BLaER1 treated with 17β-estradiol and CSF1 and Interleukin-3, amounts not matched to agents 10 nM and 100 nM (cell line): ENCODE measurements around the gene HSCB.
"Not testable (repeated sequence)": the region's sequence is repeated elsewhere in the genome, so short reads cannot be mapped to it uniquely, and the experiment has no call there.

ENCODE experiments used
- H3K27ac ChIP-seq, 11 experiments: shearing (Covaris generic); formaldehyde crosslinking; 2 replicates each; pipeline ENCODE4 v1.8.1; 2022
- H3K27me3 ChIP-seq, 11 experiments: shearing (Covaris generic); formaldehyde crosslinking; 2 replicates each; pipeline ENCODE4 v1.8.1; 2022
- H3K36me3 ChIP-seq, 11 experiments: shearing (Covaris generic); formaldehyde crosslinking; 2 replicates each; pipeline ENCODE4 v1.8.1; 2022
- H3K4me1 ChIP-seq, 10 experiments: shearing (Covaris generic); formaldehyde crosslinking; 2 replicates each; pipeline ENCODE4 v1.8.1; 2022
- H3K4me2 ChIP-seq, 11 experiments: shearing (Covaris generic); formaldehyde crosslinking; 2 replicates each; pipeline ENCODE4 v1.8.1; 2022
- H3K4me3 ChIP-seq, 10 experiments: shearing (Covaris generic); formaldehyde crosslinking; 2 replicates each; pipeline ENCODE4 v1.8.1; 2022
- H3K9ac ChIP-seq, 11 experiments: shearing (Covaris generic); formaldehyde crosslinking; 2 replicates each; pipeline ENCODE4 v1.8.1; 2022
- H3K9me3 ChIP-seq, 11 experiments: shearing (Covaris generic); formaldehyde crosslinking; replicated peaks in 1 of 11; 2 replicates each; pipeline ENCODE4 v1.8.1; 2022
- H4K20me1 ChIP-seq, 11 experiments: shearing (Covaris generic); formaldehyde crosslinking; 2 replicates each; pipeline ENCODE4 v1.8.1; 2022
- Cebpa-rat ChIP-seq, 11 experiments: shearing (Covaris generic); IDR thresholded peaks; 2 replicates each; pipeline ENCODE4 v1.8.1; 2022

The HSCB gene

DNA sequence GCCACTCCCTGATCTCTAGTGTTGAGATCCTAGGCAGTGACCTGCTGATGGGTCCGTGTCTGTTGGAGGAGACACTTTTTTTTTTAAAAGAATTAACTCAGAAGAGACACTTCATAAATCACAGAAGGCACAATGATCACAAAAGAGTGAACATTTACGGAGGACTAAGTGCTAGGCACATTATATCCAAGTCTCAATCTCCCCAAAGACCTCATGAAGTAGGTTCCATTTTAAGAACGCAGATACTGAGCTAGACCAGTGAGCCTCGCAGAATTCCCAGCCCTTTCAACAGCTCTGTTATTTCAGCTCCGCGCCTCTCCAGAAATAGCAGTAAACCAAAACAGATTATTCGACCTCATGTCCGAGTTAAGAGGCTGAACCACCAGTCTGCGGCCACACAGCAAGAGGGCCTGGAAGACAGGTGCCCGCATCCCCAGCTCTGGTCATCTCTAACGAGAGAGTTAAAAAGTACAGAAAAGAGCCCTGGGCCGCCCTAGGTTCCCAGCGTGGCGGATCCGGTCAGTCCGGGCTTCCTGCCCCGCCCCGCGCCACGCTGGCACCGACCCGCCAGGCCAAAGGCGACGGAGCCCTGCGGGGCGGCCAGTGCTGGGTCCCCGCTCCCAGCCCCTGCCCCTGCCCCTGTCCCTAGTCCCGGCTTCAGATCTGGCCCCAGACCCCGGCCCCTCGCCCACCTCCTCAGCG, 57.9 kb downstream of the HSCB start:
- Histone ChIP-seq H4K20me1 (peaks cover 44 to 55% (median 49%) of the 10 kb centered on the region in 11 experiments), H3K27ac (peak overlapping the region; percentile 94 to 100 (median 99)), H3K4me1 (peaks cover 53 to 72% (median 65%) of the 10 kb centered on the region in 10 experiments), H3K4me3 (peak overlapping the region; percentile 89 to 99 (median 94)), H3K9ac (peak overlapping the region; percentile 97 to 100 (median 99)), H3K4me2 (peak overlapping the region; percentile 76 to 97 (median 91)), H3K9me3 (peaks cover 0 to 5% (median 0%) of the 10 kb centered on the region in 11 experiments; a peak in 2 of 22 replicates), H3K27me3 (no peaks in the 10 kb centered on the region; a peak in 1 of 22 replicates), H3K36me3 (peaks cover 45 to 55% (median 49%) of the 10 kb centered on the region in 11 experiments)
- no peak; a peak in 2 of 22 replicates for TF ChIP-seq Cebpa-rat (IDR thresholded peaks at IDR 0.05)

DNA sequence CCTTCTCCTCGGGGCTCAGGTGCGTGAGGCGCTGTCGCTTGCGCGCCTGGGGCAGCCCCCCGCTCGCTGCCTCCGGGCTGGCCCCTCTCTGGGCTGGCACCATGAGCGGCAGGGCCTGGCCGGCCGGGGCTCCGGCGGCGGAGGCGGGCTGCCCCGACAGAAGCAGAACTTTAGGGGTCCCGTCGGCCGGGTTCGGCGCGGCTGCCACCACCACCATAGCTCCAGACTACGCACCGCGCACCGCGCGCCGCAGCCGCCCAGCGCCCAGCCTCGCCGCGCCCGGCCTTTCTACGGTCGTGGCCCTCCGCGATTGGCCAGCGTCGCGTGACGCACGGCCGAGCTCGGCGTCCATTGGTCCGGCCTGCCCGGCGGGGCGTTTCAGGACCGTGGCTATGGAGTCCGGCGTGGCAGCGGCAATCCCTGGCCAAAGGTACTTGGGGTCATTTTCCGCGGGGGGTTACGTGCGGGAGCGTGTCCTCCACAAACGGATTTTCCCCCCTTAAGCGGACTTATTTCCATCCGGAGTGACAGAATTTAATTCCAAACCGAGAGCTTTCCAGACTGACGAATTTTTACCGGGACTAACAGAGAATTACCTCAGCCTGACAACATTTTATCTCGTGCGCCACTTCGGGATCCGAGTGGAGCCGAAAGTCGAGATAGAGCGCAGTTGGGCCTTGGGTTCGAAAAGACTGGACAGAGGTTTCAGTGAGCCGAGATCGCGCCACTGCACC, 58.6 kb downstream of the HSCB start, which contains the start of gene XBP1:
Gene XBP1, minus strand, starts transcription at position 262 of the 734 bp plus-strand sequence.
- Histone ChIP-seq H3K4me2 (peak within 1 kb of the TSS; percentile 84 to 100 (median 93)), H3K4me3 (peak within 1 kb of the TSS; percentile 89 to 99 (median 94)), H3K4me1 (peaks cover 53 to 72% (median 64%) of the 10 kb centered on the region in 10 experiments), H3K36me3 (peaks cover 38 to 47% (median 42%) of the 10 kb centered on the region in 11 experiments), H3K9me3 (peaks cover 0 to 5% (median 0%) of the 10 kb centered on the region in 11 experiments; a peak in 2 of 22 replicates), H3K27ac (peak within 1 kb of the TSS; percentile 94 to 100 (median 99)), H3K9ac (peak within 1 kb of the TSS; percentile 97 to 100 (median 99)), H4K20me1 (peaks cover 37 to 48% (median 42%) of the 10 kb centered on the region in 11 experiments), H3K27me3 (no peaks in the 10 kb centered on the region; a peak in 1 of 22 replicates)
- TF ChIP-seq Cebpa-rat (IDR thresholded peaks at IDR 0.05) = no peak

GRCh38 chr22:28801845-28802594, 60.2 kb downstream of the HSCB start:
- TF ChIP-seq Cebpa-rat (IDR thresholded peaks at IDR 0.05) = no peak
- H3K4me3 ChIP-seq = peak overlapping the region; percentile 89 to 99 (median 94)
- H3K9me3 ChIP-seq = peaks cover 0 to 5% (median 0%) of the 10 kb centered on the region in 11 experiments; a peak in 2 of 22 replicates
- H3K9ac ChIP-seq = peak overlapping the region; percentile 97 to 100 (median 99)
- peak overlapping the region; percentile 94 to 100 (median 99) for H3K27ac ChIP-seq
- H3K4me1 ChIP-seq = peaks cover 52 to 67% (median 63%) of the 10 kb centered on the region in 10 experiments
- peaks cover 22 to 33% (median 27%) of the 10 kb centered on the region in 11 experiments; a peak in 21 of 22 replicates for H4K20me1 ChIP-seq
- peaks cover 22 to 32% (median 26%) of the 10 kb centered on the region in 11 experiments for H3K36me3 ChIP-seq
- H3K4me2 ChIP-seq = peak overlapping the region; percentile 84 to 100 (median 93)
- H3K27me3 ChIP-seq = no peaks in the 10 kb centered on the region

DNA sequence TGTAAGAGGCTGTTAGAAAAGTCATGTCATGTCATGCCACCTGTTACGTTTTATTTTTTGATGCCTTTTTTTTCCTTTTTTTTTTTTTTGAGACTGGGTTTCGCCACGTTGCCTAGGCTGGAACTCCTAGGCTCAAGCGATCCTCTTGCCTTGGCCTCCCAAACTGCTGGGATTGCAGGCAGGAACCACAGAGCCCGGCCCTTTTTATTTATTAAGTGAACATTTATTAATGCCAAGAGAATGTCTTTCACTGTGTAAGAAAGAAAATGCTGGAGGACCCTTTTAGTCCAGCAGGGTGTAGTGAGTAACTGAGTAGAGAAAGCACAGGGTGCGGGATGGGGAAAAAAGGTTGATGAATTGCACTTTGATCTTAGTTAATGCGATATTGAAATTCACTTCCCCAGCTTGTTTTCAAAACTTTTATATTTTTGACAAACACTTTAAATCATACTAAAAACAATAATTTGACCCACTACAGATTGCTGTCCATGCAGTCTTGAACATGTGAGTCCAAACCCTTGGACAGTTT, 60.8 kb downstream of the HSCB start:
- Histone ChIP-seq H4K20me1 (peaks cover 15 to 26% (median 20%) of the 10 kb centered on the region in 11 experiments; a peak in 19 of 22 replicates), H3K36me3 (peaks cover 16 to 26% (median 20%) of the 10 kb centered on the region in 11 experiments; a peak in 21 of 22 replicates), H3K4me3 (peak overlapping the region; percentile 89 to 99 (median 94)), H3K9ac (peak overlapping the region; percentile 97 to 100 (median 99)), H3K27me3 (no peaks in the 10 kb centered on the region), H3K9me3 (peaks cover 0 to 5% (median 0%) of the 10 kb centered on the region in 11 experiments; a peak in 2 of 22 replicates), H3K4me1 (peaks cover 58 to 67% (median 64%) of the 10 kb centered on the region in 10 experiments), H3K27ac (peak overlapping the region; percentile 94 to 100 (median 99)), H3K4me2 (peak overlapping the region; percentile 84 to 100 (median 93))
- TF ChIP-seq Cebpa-rat (IDR thresholded peaks at IDR 0.05) = no peak

DNA sequence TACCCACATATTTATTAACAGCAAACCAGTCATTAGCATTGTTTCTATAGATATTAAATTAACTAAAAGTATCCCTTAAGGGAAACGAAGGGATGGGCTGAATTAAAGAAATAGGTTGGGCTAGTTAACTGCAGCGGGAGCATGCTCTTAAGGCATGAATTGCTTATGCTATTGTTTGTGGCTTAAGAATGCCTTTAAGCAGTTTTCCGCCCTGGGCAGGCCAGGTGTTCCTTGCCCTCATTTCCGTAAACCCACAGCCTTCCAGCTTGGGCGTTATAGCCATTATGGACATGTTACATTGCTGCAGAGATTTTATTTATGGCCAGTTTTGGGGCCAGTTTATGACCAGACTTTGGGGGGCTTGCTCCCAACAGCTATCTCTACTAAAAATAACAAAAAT, 63.6 kb downstream of the HSCB start:
- Histone ChIP-seq H3K9ac (peak overlapping the region in 9 of 11 experiments; percentile 24 to 99 (median 71); a peak in 10 of 22 replicates), H3K4me2 (peak overlapping the region; percentile 65 to 100 (median 90)), H3K4me1 (peaks cover 86 to 92% (median 90%) of the 10 kb centered on the region in 10 experiments), H3K27ac (peak overlapping the region in 9 of 11 experiments; percentile 97 to 100 (median 99); a peak in 18 of 22 replicates)
- H3K9me3 ChIP-seq, H3K36me3 ChIP-seq, H4K20me1 ChIP-seq, H3K4me3 ChIP-seq, H3K27me3 ChIP-seq: not testable (repeated sequence)
